CD8-positive, alpha-beta memory T cell (primary cell): ENCODE measurements around the gene KRT26. TPM values are rescaled to one million over a fixed set of nuclear protein-coding genes. Genes with fewer than 3 reads are reported as not detected.
A peak's percentile ranks its signal among the peaks of the same experiment; 100 is the strongest.

ENCODE experiments used
- CTCF ChIA-PET: fragments of 350-600 bp; sonication (Branson Sonifier 250); formaldehyde crosslinking; loops from one replicate; lab custom pipeline; 2021; ENCODE audit warnings: antibody characterized with exemption; lab: Charles Lee
- POLR2A ChIA-PET: fragments of 350-600 bp; sonication (Branson Sonifier 250); formaldehyde crosslinking; loops from one replicate; lab custom pipeline; 2021; ENCODE audit warnings: antibody characterized with exemption; lab: Charles Lee
- DNase-seq, 5 donors: peaks; one replicate each; pipeline versions ENCODE4 v3.0.0 to v3.0.0-alpha.2; 2020 to 2022; ENCODE audit warnings: mixed read lengths in 1 of 5
- H3K27ac ChIP-seq: one replicate; pipeline ENCODE4 v1.7.0; 2013; ENCODE audit warnings: low read depth, mild to moderate bottlenecking, low read length, moderate library complexity
- H3K27me3 ChIP-seq: 2 replicates; pipeline ENCODE4 v1.7.0; 2013; ENCODE audit warnings: low read length, mild to moderate bottlenecking; ENCODE audit not compliant: insufficient read depth, poor library complexity, severe bottlenecking
- H3K36me3 ChIP-seq: 2 replicates; pipeline ENCODE4 v1.7.0; 2013; ENCODE audit warnings: mild to moderate bottlenecking, low read length, moderate library complexity; ENCODE audit not compliant: insufficient read depth
- H3K4me1 ChIP-seq: 2 replicates; pipeline ENCODE4 v1.7.0; 2013; ENCODE audit warnings: mild to moderate bottlenecking, low read length, moderate library complexity; ENCODE audit not compliant: insufficient read depth
- H3K4me3 ChIP-seq: 2 replicates; pipeline ENCODE4 v1.7.0; 2013; ENCODE audit warnings: mild to moderate bottlenecking, low read length
- H3K9me3 ChIP-seq: 2 replicates; pipeline ENCODE4 v1.7.0; 2013; ENCODE audit warnings: mild to moderate bottlenecking, low read length
- H3K27ac Mint-ChIP-seq, 8 donors: one replicate each; pipeline ENCODE4 v1.8.0; 2020 to 2021; ENCODE audit warnings: mixed read lengths in 8 of 8, mild to moderate bottlenecking in 6 of 8, inconsistent platforms in 3 of 8, moderate library complexity in 3 of 8
- H3K27me3 Mint-ChIP-seq, 2 donors: one replicate each; pipeline ENCODE4 v1.8.0; 2020 to 2021; ENCODE audit warnings: mixed read lengths in 2 of 2, mild to moderate bottlenecking in 1 of 2, moderate library complexity in 1 of 2
- H3K36me3 Mint-ChIP-seq, 3 donors: one replicate each; pipeline ENCODE4 v1.8.0; 2020 to 2021; ENCODE audit warnings: mixed read lengths in 3 of 3, inconsistent platforms in 1 of 3, mild to moderate bottlenecking in 1 of 3
- H3K4me1 Mint-ChIP-seq, 3 donors: one replicate each; pipeline ENCODE4 v1.8.0; 2020 to 2021; ENCODE audit warnings: mixed read lengths in 3 of 3, inconsistent platforms in 1 of 3, mild to moderate bottlenecking in 1 of 3
- H3K4me3 Mint-ChIP-seq, 7 donors: one replicate each; pipeline ENCODE4 v1.8.0; 2020 to 2021; ENCODE audit warnings: mixed read lengths in 7 of 7, mild to moderate bottlenecking in 6 of 7, moderate library complexity in 4 of 7, inconsistent platforms in 2 of 7
- H3K9me3 Mint-ChIP-seq, 5 donors: one replicate each; pipeline ENCODE4 v1.8.0; 2020 to 2022; ENCODE audit warnings: mixed read lengths in 5 of 5, mild to moderate bottlenecking in 3 of 5, moderate library complexity in 2 of 5, inconsistent platforms in 1 of 5
- polyA plus RNA-seq: library from polyadenylated mRNA; unstranded; fragments of 300-500 nt; fragmentation: Illumina TruSeq; gene quantifications from one replicate; pipeline ENCODE4 v1.2.3, GENCODE V29; 2021
- total RNA-seq, 2 experiments: library from RNA; stranded (reverse); gene quantifications; one replicate each; pipeline ENCODE4 v1.2.3, GENCODE V29; 2021

The KRT26 gene
- total and polyA plus RNA-seq, 3 experiments from 2014 or later, result not detected

- no peaks in the 10 kb centered on the region for H3K36me3 ChIP-seq
- no peak overlapping the region for H3K4me3 ChIP-seq
- POLR2A ChIA-PET, result no interaction called here
- CTCF ChIA-PET, result interaction anchor here (1.0 to 1.9 kb wide), 2 partner anchors 845 to 859 kb away, joined by 4 to 6 read pairs; no protein-coding TSS in a partner anchor
- peak; percentile 50 to 78 (median 61) for DNase-seq
- peaks cover 0 to 2% (median 0%) of the 10 kb centered on the region in 5 donors for H3K9me3 Mint-ChIP-seq
- no peak overlapping the region for H3K27ac Mint-ChIP-seq
- peaks cover 3 to 4% (median 3%) of the 10 kb centered on the region in 3 donors for H3K4me1 Mint-ChIP-seq
- no peak overlapping the region for H3K27ac ChIP-seq
- peaks cover 4% of the 10 kb centered on the region for H3K4me1 ChIP-seq
- no peak overlapping the region for H3K4me3 Mint-ChIP-seq
- peaks cover 29 to 52% of the 10 kb centered on the region in 2 donors for H3K27me3 Mint-ChIP-seq
- H3K27me3 ChIP-seq, result peaks cover 33% of the 10 kb centered on the region
- H3K36me3 Mint-ChIP-seq, result no peaks in the 10 kb centered on the region
- H3K9me3 ChIP-seq, result no peaks in the 10 kb centered on the region
These were observed 31.6 kb upstream of the KRT26 start for GRCh38 chr17:40803617-40804082.

- ChIA-PET CTCF (no interaction called here), POLR2A (no interaction called here)
- no peak overlapping the region for H3K4me3 Mint-ChIP-seq
- Histone ChIP-seq H3K9me3 (no peaks in the 10 kb centered on the region), H3K27ac (no peak overlapping the region), H3K36me3 (no peaks in the 10 kb centered on the region), H3K4me1 (peaks cover 4% of the 10 kb centered on the region), H3K4me3 (no peak overlapping the region), H3K27me3 (peaks cover 30% of the 10 kb centered on the region)
- H3K27me3 Mint-ChIP-seq, result peaks cover 31 to 48% of the 10 kb centered on the region in 2 donors
- DNase-seq, result no peak
- H3K4me1 Mint-ChIP-seq, result peaks cover 3 to 4% (median 3%) of the 10 kb centered on the region in 3 donors
- no peaks in the 10 kb centered on the region for H3K36me3 Mint-ChIP-seq
- no peak overlapping the region for H3K27ac Mint-ChIP-seq
- H3K9me3 Mint-ChIP-seq, result peaks cover 0 to 2% (median 0%) of the 10 kb centered on the region in 5 donors
These were observed 29.2 kb upstream of the KRT26 start for GRCh38 chr17:40801157-40801556.

- H3K36me3 ChIP-seq, result no peaks in the 10 kb centered on the region
- Mint-ChIP-seq H3K4me3 (no peak overlapping the region), H3K27ac (no peak overlapping the region), H3K36me3 (no peaks in the 10 kb centered on the region), H3K27me3 (peaks cover 35 to 49% of the 10 kb centered on the region in 2 donors), H3K4me1 (peaks cover 3 to 4% (median 3%) of the 10 kb centered on the region in 3 donors), H3K9me3 (peaks cover 0 to 2% (median 0%) of the 10 kb centered on the region in 5 donors)
- H3K4me3 ChIP-seq, result no peak overlapping the region
- no peak for DNase-seq
- H3K27me3 ChIP-seq, result peaks cover 24% of the 10 kb centered on the region
- H3K4me1 ChIP-seq, result peaks cover 4% of the 10 kb centered on the region
- POLR2A ChIA-PET, result no interaction called here
- H3K9me3 ChIP-seq, result no peaks in the 10 kb centered on the region
- CTCF ChIA-PET, result no interaction called here
- no peak overlapping the region for H3K27ac ChIP-seq
These were observed 28.4 kb upstream of the KRT26 start for GRCh38 chr17:40800381-40800780.

GRCh38 chr17:40799859-40800258 lies 27.9 kb upstream of the KRT26 start, which contains the start of gene KRT28:
TSS of gene KRT28 (minus strand) at chr17:40799959. CDS start at chr17:40799893, 66 bp downstream.
- ChIA-PET POLR2A (no interaction called here), CTCF (no interaction called here)
- H3K9me3 Mint-ChIP-seq, result no peaks in the 10 kb centered on the region
- Histone ChIP-seq H3K27ac (no peak within 1 kb of the TSS), H3K4me1 (peaks cover 4% of the 10 kb centered on the region), H3K27me3 (peaks cover 28% of the 10 kb centered on the region), H3K4me3 (no peak within 1 kb of the TSS), H3K36me3 (no peaks in the 10 kb centered on the region), H3K9me3 (no peaks in the 10 kb centered on the region)
- H3K27me3 Mint-ChIP-seq, result peaks cover 36 to 49% of the 10 kb centered on the region in 2 donors
- no peak within 1 kb of the TSS for H3K27ac Mint-ChIP-seq
- no peak within 1 kb of the TSS for H3K4me3 Mint-ChIP-seq
- H3K4me1 Mint-ChIP-seq, result peaks cover 3 to 4% (median 3%) of the 10 kb centered on the region in 3 donors
- H3K36me3 Mint-ChIP-seq, result no peaks in the 10 kb centered on the region
- DNase-seq, result no peak

GRCh38 chr17:40796846-40797245 lies 24.8 kb upstream of the KRT26 start:
- H3K27me3 Mint-ChIP-seq, result peaks cover 32 to 53% of the 10 kb centered on the region in 2 donors
- DNase-seq, result no peak
- Histone ChIP-seq H3K36me3 (no peaks in the 10 kb centered on the region), H3K4me1 (no peaks in the 10 kb centered on the region), H3K27me3 (peaks cover 18% of the 10 kb centered on the region), H3K9me3 (no peaks in the 10 kb centered on the region), H3K27ac (no peak overlapping the region), H3K4me3 (no peak overlapping the region)
- H3K27ac Mint-ChIP-seq, result no peak overlapping the region
- H3K4me1 Mint-ChIP-seq, result no peaks in the 10 kb centered on the region
- H3K4me3 Mint-ChIP-seq, result no peak overlapping the region
- CTCF ChIA-PET, result interaction anchor here (0.6 to 1.4 kb wide), 2 partner anchors 22 to 866 kb away, joined by 3 to 4 read pairs; no protein-coding TSS in a partner anchor
- H3K9me3 Mint-ChIP-seq, result no peaks in the 10 kb centered on the region
- H3K36me3 Mint-ChIP-seq, result no peaks in the 10 kb centered on the region
- POLR2A ChIA-PET, result no interaction called here

- Histone ChIP-seq H3K4me1 (no peaks in the 10 kb centered on the region), H3K9me3 (no peaks in the 10 kb centered on the region), H3K4me3 (no peak overlapping the region), H3K36me3 (no peaks in the 10 kb centered on the region), H3K27me3 (peaks cover 12% of the 10 kb centered on the region), H3K27ac (no peak overlapping the region)
- no peaks in the 10 kb centered on the region for H3K36me3 Mint-ChIP-seq
- H3K4me1 Mint-ChIP-seq, result no peaks in the 10 kb centered on the region
- POLR2A ChIA-PET, result no interaction called here
- DNase-seq, result no peak
- no peaks in the 10 kb centered on the region for H3K9me3 Mint-ChIP-seq
- peaks cover 34 to 53% of the 10 kb centered on the region in 2 donors for H3K27me3 Mint-ChIP-seq
- CTCF ChIA-PET, result interaction anchor here (1.4 kb wide), 1 partner anchor 868 kb away, joined by 4 read pairs; no protein-coding TSS in a partner anchor
- H3K27ac Mint-ChIP-seq, result no peak overlapping the region
- H3K4me3 Mint-ChIP-seq, result no peak overlapping the region
These were observed 23.1 kb upstream of the KRT26 start for GRCh38 chr17:40795019-40795667.

GRCh38 chr17:40794466-40794865 lies 22.5 kb upstream of the KRT26 start:
- Histone ChIP-seq H3K36me3 (no peaks in the 10 kb centered on the region), H3K4me3 (no peak overlapping the region), H3K9me3 (no peaks in the 10 kb centered on the region), H3K4me1 (no peaks in the 10 kb centered on the region), H3K27me3 (peaks cover 9% of the 10 kb centered on the region), H3K27ac (no peak overlapping the region)
- H3K27me3 Mint-ChIP-seq, result peaks cover 31 to 52% of the 10 kb centered on the region in 2 donors
- no peak overlapping the region for H3K4me3 Mint-ChIP-seq
- H3K27ac Mint-ChIP-seq, result no peak overlapping the region
- no peak for DNase-seq
- ChIA-PET POLR2A (no interaction called here), CTCF (no interaction called here)
- no peaks in the 10 kb centered on the region for H3K4me1 Mint-ChIP-seq
- H3K36me3 Mint-ChIP-seq, result no peaks in the 10 kb centered on the region
- no peaks in the 10 kb centered on the region for H3K9me3 Mint-ChIP-seq

GRCh38 chr17:40793832-40794231 lies 21.8 kb upstream of the KRT26 start:
- DNase-seq, result no peak
- Histone ChIP-seq H3K9me3 (no peaks in the 10 kb centered on the region), H3K36me3 (no peaks in the 10 kb centered on the region), H3K27ac (no peak overlapping the region), H3K27me3 (peaks cover 6% of the 10 kb centered on the region), H3K4me1 (no peaks in the 10 kb centered on the region), H3K4me3 (no peak overlapping the region)
- CTCF ChIA-PET, result no interaction called here
- Mint-ChIP-seq H3K36me3 (no peaks in the 10 kb centered on the region), H3K27ac (no peak overlapping the region), H3K9me3 (no peaks in the 10 kb centered on the region), H3K4me1 (no peaks in the 10 kb centered on the region), H3K4me3 (no peak overlapping the region), H3K27me3 (peaks cover 28 to 47% of the 10 kb centered on the region in 2 donors)
- POLR2A ChIA-PET, result no interaction called here
